HG02642 (cell line): ENCODE measurements around the gene KLHL15.

Source experiments
- ATAC-seq: cut with Tn5 transposase; IDR thresholded peaks from one replicate; pipeline ENCODE4 v1.9.1; 2021; ENCODE audit warnings: mild to moderate bottlenecking; ENCODE audit not compliant: unreplicated experiment, poor library complexity

KLHL15 gene

DNA sequence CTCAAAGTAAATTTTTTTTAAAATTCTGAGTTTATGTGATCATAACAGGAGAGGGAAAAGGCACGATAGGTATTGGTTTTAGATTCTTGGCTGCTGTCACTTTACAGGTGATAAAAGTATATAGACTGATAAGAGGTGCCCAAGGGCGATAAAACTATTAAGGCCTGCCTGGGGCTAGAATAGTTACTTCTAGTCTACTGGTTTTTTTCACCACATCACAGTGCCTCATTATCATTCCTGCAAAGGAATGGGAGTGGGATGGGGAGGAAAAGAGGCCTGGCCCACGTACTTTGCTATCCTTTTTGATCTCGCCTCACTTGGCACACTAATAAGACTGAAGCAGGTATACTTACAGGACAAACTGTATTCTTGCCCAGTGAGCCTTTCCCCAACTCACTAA is 72.6 kb downstream of the KLHL15 start:
- ATAC-seq: no peak

DNA sequence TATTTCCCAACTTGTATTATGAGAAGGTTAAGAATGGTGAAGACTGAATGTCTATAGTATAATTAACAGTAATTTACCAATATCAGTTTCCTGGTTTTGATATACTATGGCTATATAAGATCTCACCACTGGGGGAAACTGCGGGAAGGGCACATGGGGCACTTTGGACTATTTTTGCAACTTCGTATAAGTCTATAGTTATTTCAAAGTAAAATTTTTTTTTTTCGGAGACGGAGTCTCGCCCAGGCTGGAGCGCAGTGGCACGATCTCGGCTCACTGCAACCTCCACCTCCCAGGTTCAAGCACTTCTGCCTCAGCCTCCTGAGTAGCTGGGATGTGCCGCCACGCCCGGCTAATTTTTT is 73.1 kb downstream of the KLHL15 start:
- ATAC-seq: no peak

DNA sequence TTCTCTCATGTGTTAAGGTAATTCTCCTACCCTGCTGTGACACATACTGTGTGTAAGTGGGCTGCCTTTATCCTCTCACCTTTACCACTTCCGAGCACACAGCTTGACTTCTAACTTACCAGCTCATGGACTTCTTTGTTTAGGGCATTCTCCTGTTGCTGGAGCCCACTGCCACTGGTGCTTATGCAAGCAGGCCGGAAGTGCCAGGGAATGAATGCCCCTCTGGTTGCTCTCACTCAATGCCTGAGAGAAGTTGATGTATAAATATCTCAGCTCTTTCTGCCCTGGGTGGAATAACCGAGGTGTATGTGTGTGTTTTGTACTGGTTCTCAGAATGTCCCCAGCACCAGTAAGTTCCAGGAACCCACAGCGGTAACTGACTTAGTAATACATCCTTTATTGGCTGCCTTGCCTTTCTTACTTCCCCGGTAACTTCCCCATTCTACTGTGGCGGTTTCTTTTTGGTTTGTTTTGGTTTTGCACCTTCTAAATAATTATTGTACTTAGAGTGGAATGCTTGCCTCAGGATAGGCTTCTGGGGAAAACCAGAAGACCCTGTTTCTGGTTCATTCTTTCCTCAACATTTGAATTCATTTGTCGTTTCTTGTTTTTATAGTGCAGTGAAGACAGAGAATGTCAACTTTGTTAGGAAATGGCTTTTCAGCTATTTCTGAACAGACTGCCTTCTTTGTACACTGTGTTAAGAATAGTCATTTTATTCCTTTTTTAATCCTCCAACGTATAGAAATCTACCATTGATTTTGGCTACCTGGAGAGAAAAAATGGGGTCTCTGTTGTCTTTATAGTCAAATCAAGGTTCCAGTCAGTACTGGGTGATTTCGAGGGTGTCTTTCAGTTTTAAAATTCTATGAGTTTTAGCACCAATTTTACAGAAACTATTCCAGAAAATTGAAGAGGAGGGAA is 73.7 kb downstream of the KLHL15 start:
- ATAC-seq: peak; percentile 93

DNA sequence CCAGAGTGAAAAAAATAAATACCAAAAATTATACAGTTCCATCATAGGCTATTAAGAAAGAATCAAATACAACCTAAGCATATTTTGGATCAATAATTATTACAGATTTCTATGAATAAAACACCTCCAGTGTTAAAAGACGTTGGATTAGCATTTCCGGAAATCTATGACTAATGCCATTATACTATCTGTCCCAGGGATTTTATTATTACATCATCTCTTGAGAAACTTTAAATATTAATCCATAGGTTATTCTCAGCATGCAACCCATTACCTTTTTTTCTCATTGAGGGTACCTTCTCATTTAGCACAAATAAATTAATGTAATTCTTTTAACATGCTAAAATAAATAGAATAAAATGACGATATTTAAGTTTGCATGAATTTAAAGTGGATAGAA is 74.6 kb downstream of the KLHL15 start:
- ATAC-seq: no peak

DNA sequence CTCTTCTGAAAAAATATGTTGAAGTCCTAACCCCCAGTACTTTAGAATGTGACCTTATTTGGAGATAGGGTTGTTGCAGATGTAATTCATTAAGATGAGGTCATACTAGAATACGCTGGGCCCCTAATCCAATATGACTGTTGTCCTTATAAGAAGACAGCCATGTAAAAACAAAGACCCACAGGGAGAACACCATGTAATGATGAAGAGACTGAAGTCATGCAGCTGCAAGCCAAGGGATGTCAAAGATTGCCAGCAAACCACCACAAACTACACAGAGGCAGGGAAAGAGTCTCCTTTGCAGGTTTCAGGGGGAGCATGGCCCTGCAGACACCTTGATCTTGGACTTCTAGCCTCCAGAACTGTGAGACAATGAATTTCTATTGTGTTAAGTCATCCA is 81.8 kb downstream of the KLHL15 start:
- ATAC-seq: no peak

DNA sequence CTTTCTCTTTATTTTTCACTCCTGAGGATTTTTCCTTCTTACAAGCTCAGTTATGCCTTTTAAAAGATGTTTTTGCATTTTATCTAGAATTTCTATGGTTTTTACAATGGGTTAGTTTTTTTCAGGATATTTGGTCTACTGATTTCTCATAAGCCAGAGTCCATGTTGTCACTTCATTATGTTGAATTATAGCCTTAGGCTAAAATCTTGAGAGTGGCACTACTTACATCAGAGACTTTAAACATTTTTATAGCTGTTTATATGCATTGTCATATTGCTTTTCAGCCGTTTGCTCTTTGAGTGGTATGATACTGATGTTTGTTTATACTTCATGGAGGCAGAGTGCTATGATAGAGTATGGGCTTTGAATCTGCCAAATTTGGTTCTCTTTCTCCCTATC is 82.8 kb downstream of the KLHL15 start:
- ATAC-seq: no peak

DNA sequence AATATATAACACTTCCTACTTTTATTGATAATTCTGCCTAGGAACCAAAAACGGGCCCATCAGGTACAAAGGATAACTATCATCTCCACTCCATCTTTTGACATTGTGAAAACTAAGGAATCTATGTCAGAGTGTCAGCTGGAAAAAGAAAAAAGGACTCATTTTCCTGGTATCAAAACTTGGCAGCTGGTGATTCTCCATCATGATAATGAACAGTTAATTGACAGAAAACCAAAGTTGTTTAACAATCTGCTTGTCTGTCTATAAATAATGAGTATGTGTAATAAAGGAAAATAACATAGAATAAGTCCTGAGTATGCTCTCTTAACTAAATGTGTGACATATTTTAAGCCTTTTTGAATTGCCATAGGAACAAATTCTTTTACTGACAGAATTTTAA is 87.8 kb downstream of the KLHL15 start:
- ATAC-seq: no peak

DNA sequence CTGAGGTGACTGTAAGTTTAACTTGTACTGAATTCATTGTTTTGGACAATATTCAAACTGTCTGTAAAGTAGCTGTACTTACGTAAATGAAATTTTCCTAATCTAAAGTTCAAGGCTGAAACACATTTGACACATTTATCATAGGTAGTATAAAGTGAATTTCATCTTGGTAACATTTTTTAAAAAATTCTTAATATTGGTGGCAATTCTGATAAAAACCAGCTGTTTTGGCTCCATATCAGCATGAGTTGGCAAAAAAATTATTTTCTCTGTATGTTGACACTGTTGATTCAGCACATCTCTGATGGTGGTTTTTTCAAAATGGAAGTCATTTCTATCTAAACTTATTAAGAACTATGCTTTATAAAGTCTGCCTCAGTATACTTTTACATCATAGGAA is 88.3 kb downstream of the KLHL15 start:
- ATAC-seq: no peak

DNA sequence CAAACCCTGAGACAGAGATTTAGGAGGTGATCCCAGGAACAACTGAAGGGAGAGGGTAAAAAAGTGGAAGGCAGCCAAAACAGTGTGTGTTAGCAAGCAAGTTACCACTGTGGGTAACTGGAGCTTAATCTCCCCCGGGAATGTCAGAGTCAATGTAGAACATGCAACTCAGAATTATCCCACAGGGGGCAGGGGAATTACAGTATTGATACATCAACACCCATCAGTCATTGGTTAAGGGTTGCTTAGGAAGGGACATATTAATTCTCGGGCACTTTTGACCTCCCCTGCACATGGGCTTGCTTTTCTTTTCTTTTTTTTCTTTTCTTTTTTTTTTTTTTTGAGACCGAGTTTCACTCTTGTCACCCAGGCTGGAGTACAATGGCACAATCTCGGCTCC is 89.9 kb downstream of the KLHL15 start:
- ATAC-seq: no peak

DNA sequence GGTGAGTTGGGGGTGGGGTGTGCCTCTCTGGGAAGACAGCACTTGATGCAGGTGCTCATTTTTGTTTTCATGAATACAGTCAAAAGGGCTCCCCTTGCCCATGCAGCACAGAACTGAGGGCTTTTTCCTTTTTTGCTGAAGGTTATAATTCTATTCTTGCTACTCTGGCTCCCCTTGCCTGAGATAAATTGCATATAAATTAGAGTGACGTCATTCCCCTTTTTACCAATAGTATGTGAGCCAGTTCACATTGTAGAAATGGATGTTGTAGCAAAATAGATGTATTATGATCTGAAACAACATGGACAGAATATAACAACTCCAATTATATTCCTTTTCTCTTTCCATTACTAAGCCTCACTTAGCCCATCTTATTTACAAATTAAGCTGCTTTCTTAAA is 90.8 kb downstream of the KLHL15 start:
- no peak for ATAC-seq

DNA sequence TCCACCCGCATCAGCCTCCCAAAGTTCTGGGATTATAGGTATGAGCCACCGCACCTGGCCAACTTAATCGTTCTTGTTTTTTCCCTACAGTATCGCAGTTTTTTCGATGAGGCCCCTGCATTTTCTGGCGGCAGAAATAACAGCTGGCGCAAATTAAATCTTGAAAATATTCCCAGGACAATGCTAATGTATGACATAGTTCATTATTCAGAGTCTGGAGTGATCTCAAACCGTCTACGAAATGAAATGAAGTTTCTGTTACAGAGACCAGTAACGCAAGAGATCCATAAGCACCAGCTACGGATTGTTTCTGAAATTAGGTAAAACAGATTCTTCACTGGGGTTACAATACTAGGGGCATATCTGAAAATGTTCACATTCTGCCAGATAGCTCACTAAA is 91.9 kb downstream of the KLHL15 start:
- ATAC-seq: no peak
